GM13976 (cell line): ENCODE data around the gene CLK3.
"Not testable (repeated sequence)": the region's sequence is repeated elsewhere in the genome, so short reads cannot be mapped to it uniquely, and the experiment has no call there.

Experiments
- DNase-seq: peaks from one replicate; pipeline ENCODE4 v3.0.0; 2012; ENCODE audit warnings: low spot score
- in situ Hi-C: fragments of 300-500 bp; cut with MboI; formaldehyde crosslinking; loops from one replicate; pipeline ENCODE4 v1.12.0; 2022; ENCODE audit warnings: low sequenced_read_pairs, mixed read lengths, inconsistent platforms; ENCODE audit not compliant: unreplicated experiment
- TF ChIP-seq, protein P1 (sequence below): IDR thresholded peaks from 2 replicates; pipeline ENCODE4 v1.5.1; 2012; ENCODE audit warnings: borderline replicate concordance, mild to moderate bottlenecking; ENCODE audit not compliant: insufficient read depth; ENCODE audit errors: extremely low read depth, missing control alignments, control extremely low read depth

CLK3 gene

DNA sequence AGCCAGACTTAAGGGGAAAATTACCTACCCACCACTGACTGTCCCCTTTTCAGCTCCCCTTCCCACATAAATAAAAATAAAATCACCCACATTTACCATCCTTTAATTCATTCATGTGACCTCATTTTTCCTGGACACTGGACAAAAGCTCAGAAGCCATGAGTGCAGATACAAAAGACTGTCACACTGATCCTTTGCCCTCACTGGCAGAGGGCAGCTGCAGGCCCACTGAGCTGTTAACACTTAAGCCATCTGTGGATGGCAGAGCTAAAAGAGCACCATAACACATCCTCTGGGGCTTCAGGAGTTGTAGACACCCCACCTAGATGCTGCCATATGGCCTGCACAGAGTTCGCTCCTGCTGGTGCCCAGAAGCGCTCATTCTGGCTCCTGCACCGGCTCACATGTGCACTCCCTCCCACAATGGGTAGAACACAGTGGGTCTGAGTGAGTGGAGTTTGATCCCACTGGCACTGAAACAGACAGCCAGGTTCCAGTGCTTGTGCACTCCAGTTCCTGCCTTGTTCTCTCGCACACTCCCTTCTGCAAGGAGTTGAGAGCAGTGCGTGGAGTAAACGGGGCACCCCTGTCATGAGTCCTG, 41.4 kb downstream of the CLK3 start:
- DNase-seq, result no peak
- TF ChIP-seq, protein P1, sequence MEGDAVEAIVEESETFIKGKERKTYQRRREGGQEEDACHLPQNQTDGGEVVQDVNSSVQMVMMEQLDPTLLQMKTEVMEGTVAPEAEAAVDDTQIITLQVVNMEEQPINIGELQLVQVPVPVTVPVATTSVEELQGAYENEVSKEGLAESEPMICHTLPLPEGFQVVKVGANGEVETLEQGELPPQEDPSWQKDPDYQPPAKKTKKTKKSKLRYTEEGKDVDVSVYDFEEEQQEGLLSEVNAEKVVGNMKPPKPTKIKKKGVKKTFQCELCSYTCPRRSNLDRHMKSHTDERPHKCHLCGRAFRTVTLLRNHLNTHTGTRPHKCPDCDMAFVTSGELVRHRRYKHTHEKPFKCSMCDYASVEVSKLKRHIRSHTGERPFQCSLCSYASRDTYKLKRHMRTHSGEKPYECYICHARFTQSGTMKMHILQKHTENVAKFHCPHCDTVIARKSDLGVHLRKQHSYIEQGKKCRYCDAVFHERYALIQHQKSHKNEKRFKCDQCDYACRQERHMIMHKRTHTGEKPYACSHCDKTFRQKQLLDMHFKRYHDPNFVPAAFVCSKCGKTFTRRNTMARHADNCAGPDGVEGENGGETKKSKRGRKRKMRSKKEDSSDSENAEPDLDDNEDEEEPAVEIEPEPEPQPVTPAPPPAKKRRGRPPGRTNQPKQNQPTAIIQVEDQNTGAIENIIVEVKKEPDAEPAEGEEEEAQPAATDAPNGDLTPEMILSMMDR, result no peak
- in situ Hi-C loops, result no loop called here

DNA sequence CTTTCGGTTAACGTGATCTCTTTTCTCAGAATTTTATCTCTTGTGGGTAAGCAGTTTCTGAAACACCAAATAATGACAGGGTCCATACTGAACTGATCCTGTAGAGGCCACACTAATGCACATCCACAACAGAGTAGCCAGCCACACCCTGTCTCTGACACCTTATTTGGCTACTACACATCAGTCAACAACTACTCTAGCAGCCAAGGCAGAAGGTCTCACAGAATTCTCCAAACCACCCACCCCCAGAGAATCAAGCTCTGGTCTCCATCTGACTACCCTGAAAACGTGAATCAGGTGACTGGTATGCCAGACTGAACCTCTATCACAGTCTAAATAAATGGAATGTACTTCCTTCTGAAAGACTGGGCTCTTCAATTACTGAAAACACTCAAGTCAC, 42.2 kb downstream of the CLK3 start:
- TF ChIP-seq, protein P1, result no peak
- DNase-seq, result no peak
- in situ Hi-C loops, result no loop called here

DNA sequence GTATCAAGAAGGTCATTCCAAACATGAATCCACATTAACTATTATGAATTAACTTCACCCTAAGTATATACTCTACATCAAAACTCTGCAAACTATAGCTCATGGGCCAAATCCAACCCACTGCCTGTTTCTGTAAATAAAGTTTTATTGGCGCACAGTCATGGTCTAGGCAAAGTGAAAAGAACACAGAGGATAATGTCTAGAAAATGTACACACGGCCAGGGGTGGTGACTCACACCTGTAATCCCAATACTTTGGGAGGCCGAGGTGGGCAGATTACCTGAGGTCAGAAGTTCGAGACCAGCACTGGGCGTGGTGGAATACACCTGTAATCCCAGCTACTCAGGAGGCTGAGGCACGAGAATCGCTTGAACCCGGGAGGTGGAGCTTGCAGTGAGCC, 45.6 kb downstream of the CLK3 start:
- in situ Hi-C loops, DNase-seq: not testable (repeated sequence)

DNA sequence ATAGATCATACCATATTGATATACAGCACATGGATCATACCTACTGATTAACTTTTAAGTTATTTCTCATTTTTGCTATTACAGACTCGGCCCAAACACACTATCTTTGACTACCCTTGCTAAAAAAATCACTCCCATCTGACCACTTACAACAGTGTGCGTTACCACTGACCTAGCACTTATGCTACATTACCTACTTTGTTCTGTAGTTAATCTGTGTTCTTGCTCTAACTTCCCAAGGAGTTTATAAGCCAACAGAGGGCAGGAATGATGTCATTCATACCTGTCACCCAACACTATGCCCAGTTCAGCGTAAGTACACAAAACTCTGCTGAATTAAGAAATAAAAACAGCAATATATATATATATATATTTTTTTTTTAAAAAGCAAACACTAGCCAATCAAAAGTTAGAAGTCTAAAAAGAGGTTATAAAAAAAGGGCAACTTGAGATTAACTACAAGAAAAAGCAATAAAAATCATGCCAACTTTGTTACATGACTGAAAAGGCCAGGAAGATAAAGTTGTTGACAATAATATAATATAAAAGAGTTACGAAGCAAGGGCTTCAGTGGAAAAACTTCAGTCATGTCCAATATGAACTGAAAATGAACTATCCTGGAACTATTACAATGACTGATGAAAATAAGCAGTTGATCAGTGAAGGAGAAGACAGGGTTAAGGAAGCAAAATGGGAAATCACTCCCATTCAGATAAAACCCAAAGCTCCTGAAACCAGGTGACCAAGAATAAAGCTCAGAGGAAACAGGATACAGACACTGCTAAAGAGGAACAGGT, 46.6 kb downstream of the CLK3 start:
- in situ Hi-C loops, result no loop called here
- TF ChIP-seq, protein P1, result no peak
- no peak for DNase-seq

DNA sequence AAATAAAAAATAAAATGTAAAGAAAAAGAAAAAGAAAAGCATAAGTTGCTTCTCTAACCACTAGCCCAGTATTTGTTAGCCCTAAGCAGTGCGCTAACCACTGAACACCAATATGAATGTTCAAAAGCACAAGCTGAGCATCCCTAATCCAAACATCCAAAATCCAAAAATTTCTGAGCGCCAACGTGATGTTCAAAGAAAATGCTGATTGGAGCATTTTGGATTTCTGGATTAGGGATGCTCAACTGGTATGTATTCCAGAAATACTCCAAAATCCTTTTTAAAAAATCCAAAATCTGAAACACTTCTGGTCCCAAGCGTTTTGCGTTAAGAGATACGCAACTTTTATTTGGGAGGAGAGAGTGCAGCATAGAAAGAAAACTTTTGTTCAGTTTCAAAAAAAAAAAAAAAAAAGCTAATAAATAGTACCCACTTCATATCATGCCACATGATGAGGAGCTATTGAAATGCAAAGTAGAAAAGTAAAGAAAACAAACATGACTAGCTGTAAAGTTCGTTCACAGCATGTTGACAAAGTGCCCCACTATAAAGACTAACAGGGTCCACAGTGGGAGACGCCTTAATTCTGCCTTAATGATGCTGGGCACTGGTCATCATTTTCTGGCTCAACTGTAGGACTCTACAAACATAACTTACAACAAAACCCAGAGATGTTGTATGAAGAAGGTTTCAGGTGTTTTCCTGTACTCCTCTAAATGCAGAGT, 47.8 kb downstream of the CLK3 start:
- no peak for DNase-seq
- TF ChIP-seq, protein P1, result no peak
- in situ Hi-C loops, result no loop called here

DNA sequence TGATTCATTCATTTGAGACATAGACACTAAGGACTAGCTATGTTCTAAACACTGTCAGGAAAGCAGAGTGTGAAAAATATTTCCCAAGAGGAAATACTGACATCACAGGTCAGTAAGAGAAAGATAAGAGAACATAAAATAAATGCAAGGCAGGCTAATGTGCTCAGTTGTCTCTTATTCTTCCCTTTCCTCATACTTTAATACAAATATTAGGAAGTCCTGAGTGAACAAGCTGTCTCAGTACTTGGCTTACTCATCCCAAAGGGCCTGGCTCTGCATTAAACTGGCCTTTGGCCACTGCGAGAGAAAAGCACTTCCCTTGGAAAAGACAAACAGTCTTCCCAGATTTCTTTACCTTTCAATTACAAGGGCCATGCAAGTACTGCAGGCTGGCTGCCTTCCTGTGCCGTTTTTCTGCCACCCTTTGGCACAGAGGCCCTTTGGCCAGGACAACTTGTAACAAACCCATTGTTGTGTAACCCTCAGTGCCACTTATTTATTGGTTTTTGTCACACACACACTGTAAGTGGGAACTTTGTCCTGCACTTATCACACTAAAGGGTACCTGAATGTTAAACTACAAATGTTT, 48.5 kb downstream of the CLK3 start:
- no peak for DNase-seq
- TF ChIP-seq, protein P1, result no peak
- in situ Hi-C loops, result no loop called here

DNA sequence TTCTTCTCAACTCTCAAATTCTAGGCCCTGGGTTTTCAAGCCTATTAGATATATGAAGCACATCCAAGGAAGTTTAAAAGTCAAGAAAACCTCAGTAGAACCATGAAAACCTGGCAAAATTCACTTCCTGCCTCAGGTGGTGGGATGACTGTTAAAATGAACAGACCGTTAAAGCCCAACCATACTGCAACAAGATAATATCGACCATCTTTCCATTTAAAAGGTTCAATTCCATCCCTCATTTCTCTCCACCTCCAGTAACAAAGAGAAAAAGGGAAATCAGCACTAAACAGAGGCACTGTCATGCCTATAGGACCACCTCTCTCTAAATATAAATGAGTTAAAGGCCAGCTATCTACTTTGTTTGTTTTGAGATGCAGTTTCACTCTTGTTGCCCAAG, 49.0 kb downstream of the CLK3 start:
- TF ChIP-seq, protein P1, result no peak
- in situ Hi-C loops, result no loop called here
- DNase-seq, result no peak
